PC-3 (cell line): ENCODE measurements around the gene CCDC197.

Source experiments
- EZH2 ChIP-seq: fragments of 300-600 bp; sonication (generic); IDR thresholded peaks from one replicate; pipeline ENCODE4 v1.6.1; 2017; ENCODE audit warnings: antibody characterized with exemption, mild to moderate bottlenecking, low read length; ENCODE audit not compliant: unreplicated experiment
- EZH2phosphoT487 ChIP-seq: fragments of 300-600 bp; sonication (generic); IDR thresholded peaks from 2 replicates; pipeline ENCODE4 v1.6.1; 2018; ENCODE audit warnings: mild to moderate bottlenecking, antibody characterized with exemption, low read length, borderline replicate concordance
- TF ChIP-seq, protein P1 (sequence below): fragments of 300-600 bp; sonication (generic); conservative IDR thresholded peaks from 2 replicates; pipeline ENCODE4 v1.5.1; 2017; ENCODE audit warnings: antibody characterized with exemption, low read depth, mild to moderate bottlenecking, low read length

DNA sequence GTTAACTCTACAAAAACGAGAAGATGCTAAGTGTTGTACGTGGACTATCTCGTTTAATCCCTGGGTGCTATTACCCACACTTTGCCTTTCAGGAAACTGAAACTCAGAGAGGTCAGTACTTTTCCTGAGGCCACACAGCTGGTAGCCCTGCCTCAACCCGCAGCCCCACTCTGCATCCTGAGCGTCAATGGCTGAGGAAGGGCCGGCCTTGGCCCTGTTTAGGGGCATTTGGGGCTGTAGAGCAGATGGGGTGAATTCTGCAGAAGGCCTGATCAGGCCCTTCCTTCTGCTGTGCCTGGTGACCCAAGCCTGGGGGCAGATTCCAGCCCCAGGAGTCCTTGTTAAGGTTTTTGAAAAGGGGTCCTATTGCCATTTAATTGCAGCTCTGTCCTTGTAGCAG lies 3.7 kb upstream of the CCDC197 start:
- TF ChIP-seq EZH2phosphoT487 (no peak), EZH2 (no peak)
- TF ChIP-seq, protein P1, sequence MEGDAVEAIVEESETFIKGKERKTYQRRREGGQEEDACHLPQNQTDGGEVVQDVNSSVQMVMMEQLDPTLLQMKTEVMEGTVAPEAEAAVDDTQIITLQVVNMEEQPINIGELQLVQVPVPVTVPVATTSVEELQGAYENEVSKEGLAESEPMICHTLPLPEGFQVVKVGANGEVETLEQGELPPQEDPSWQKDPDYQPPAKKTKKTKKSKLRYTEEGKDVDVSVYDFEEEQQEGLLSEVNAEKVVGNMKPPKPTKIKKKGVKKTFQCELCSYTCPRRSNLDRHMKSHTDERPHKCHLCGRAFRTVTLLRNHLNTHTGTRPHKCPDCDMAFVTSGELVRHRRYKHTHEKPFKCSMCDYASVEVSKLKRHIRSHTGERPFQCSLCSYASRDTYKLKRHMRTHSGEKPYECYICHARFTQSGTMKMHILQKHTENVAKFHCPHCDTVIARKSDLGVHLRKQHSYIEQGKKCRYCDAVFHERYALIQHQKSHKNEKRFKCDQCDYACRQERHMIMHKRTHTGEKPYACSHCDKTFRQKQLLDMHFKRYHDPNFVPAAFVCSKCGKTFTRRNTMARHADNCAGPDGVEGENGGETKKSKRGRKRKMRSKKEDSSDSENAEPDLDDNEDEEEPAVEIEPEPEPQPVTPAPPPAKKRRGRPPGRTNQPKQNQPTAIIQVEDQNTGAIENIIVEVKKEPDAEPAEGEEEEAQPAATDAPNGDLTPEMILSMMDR: no peak
